Amygdala (tissue), 56 donors: ENCODE data around the gene LRCH4.
A peak's percentile ranks its signal among the peaks of the same experiment; 100 is the strongest.

Source experiments
- DNase-seq, 56 donors: peaks; one replicate each; lab custom pipeline; 2025; lab: John Stamatoyannopoulos, UW

The LRCH4 gene

GRCh38 chr7:100585511-100586265 lies at the start of gene LRCH4:
LRCH4 (minus strand) TSS chr7:100586129; CDS start chr7:100586100, 29 bp downstream.
- peak in 11 of 56 donors; percentile 59 to 94 (median 65) for DNase-seq

- DNase-seq, result peak in 19 of 56 donors; percentile 3 to 46 (median 13)
Measured at GRCh38 chr7:100632951-100633717, 47.2 kb upstream of the LRCH4 start.

- DNase-seq, result no peak
Measured at GRCh38 chr7:100630066-100630465, 44.1 kb upstream of the LRCH4 start.

GRCh38 chr7:100629117-100629716 lies 43.3 kb upstream of the LRCH4 start:
- DNase-seq, result no peak

GRCh38 chr7:100627238-100627549 lies 41.3 kb upstream of the LRCH4 start:
- DNase-seq, result no peak

- peak in 44 of 56 donors; percentile 5 to 72 (median 45) for DNase-seq
Measured at GRCh38 chr7:100626530-100627237, 40.8 kb upstream of the LRCH4 start.

- DNase-seq, result no peak
Measured at GRCh38 chr7:100626055-100626454, 40.1 kb upstream of the LRCH4 start.

GRCh38 chr7:100623951-100624824 lies 38.3 kb upstream of the LRCH4 start:
- DNase-seq, result no peak

- no peak for DNase-seq
Measured at GRCh38 chr7:100621554-100621953, 35.6 kb upstream of the LRCH4 start.

GRCh38 chr7:100620804-100621203 lies 34.9 kb upstream of the LRCH4 start:
- no peak for DNase-seq

- DNase-seq, result no peak
Measured at GRCh38 chr7:100620239-100620638, 34.3 kb upstream of the LRCH4 start.

- DNase-seq, result no peak
Measured at GRCh38 chr7:100614308-100614861, 28.5 kb upstream of the LRCH4 start.

GRCh38 chr7:100613412-100614175 lies 27.7 kb upstream of the LRCH4 start:
- DNase-seq, result no peak

GRCh38 chr7:100612730-100613390 lies 26.9 kb upstream of the LRCH4 start:
- DNase-seq, result peak in 4 of 56 donors; percentile 16 to 30 (median 20)

- DNase-seq, result peak; percentile 74 to 100 (median 99)
Measured at GRCh38 chr7:100611983-100612729, 26.2 kb upstream of the LRCH4 start, which contains the start of gene MOSPD3. MOSPD3 (plus strand) TSS chr7:100612540; CDS start chr7:100612792, 252 bp downstream.

GRCh38 chr7:100609958-100610357 lies 24.0 kb upstream of the LRCH4 start:
- DNase-seq, result no peak

GRCh38 chr7:100607111-100607510 lies 21.2 kb upstream of the LRCH4 start:
- DNase-seq, result no peak
